ENCODE data around the gene SLC39A9. TPM values are rescaled to one million over a fixed set of nuclear protein-coding genes. Genes with fewer than 3 reads are reported as not detected.

SLC39A9 gene
- total RNA-seq, 4 donors from 2014 or later: 20.6 to 23.2 (median 21.8) TPM

DNA sequence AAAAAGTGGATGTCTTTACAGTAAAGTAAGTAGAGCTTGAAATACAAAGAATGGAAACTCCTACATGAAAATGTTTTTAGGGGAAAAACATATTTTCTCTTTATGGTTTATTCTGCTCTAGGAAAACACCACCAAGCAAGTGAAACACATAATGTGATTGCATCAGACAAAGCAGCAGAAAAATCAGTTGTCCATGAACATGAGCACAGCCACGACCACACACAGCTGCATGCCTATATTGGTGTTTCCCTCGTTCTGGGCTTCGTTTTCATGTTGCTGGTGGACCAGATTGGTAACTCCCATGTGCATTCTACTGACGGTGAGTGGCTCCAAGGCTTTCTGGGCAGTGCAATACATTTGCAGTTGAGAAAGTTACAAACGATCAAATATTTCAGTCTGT lies 43.5 kb downstream of the SLC39A9 start:
- Histone ChIP-seq H3K27ac (no peak overlapping the region), H3K4me1 (no peaks in the 10 kb centered on the region), H3K4me3 (no peak overlapping the region), H3K9me3 (no peaks in the 10 kb centered on the region), H3K27me3 (no peaks in the 10 kb centered on the region), H3K36me3 (peaks cover 0 to 7% of the 10 kb centered on the region in 2 donors)
- intact Hi-C loops (cut with DNase I; ENCODE audit: low total_unique reads) (loop anchor here (2.0 kb wide), 1 partner anchor 73 kb away; no protein-coding TSS in a partner anchor), in situ Hi-C loops (cut with MboI; ENCODE audit: low sequenced_read_pairs in 4 of 4) (no loop called here)
- no peak for ATAC-seq
- no peak for DNase-seq
- TF ChIP-seq POLR2A (IDR thresholded peaks at IDR 0.05): no peak

- Histone ChIP-seq H3K4me3 (no peak overlapping the region), H3K36me3 (peaks cover 0 to 7% of the 10 kb centered on the region in 2 donors), H3K4me1 (no peaks in the 10 kb centered on the region), H3K9me3 (no peaks in the 10 kb centered on the region), H3K27ac (no peak overlapping the region), H3K27me3 (no peaks in the 10 kb centered on the region)
- in situ Hi-C loops (cut with MboI; ENCODE audit: low sequenced_read_pairs in 4 of 4) (no loop called here), intact Hi-C loops (cut with DNase I; ENCODE audit: low total_unique reads) (no loop called here)
- TF ChIP-seq, protein P1, sequence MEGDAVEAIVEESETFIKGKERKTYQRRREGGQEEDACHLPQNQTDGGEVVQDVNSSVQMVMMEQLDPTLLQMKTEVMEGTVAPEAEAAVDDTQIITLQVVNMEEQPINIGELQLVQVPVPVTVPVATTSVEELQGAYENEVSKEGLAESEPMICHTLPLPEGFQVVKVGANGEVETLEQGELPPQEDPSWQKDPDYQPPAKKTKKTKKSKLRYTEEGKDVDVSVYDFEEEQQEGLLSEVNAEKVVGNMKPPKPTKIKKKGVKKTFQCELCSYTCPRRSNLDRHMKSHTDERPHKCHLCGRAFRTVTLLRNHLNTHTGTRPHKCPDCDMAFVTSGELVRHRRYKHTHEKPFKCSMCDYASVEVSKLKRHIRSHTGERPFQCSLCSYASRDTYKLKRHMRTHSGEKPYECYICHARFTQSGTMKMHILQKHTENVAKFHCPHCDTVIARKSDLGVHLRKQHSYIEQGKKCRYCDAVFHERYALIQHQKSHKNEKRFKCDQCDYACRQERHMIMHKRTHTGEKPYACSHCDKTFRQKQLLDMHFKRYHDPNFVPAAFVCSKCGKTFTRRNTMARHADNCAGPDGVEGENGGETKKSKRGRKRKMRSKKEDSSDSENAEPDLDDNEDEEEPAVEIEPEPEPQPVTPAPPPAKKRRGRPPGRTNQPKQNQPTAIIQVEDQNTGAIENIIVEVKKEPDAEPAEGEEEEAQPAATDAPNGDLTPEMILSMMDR (IDR thresholded peaks at IDR 0.05 in 4 of 5, conservative IDR thresholded peaks at IDR 0.05 in 1 of 5): no peak
- no peak for TF ChIP-seq POLR2A (IDR thresholded peaks at IDR 0.05)
- ATAC-seq (no peak), DNase-seq (no peak)
Measured at GRCh38 chr14:69443296-69443805, 44.9 kb downstream of the SLC39A9 start.

GRCh38 chr14:69449216-69449615 lies 50.7 kb downstream of the SLC39A9 start:
- Histone ChIP-seq H3K4me1 (no peaks in the 10 kb centered on the region), H3K27me3 (no peaks in the 10 kb centered on the region), H3K27ac (no peak overlapping the region), H3K9me3 (no peaks in the 10 kb centered on the region), H3K36me3 (peaks cover 0 to 4% of the 10 kb centered on the region in 2 donors), H3K4me3 (no peak overlapping the region)
- in situ Hi-C loops (cut with MboI; ENCODE audit: low sequenced_read_pairs in 4 of 4): no loop called here
- intact Hi-C loops (cut with DNase I; ENCODE audit: low total_unique reads): no loop called here
- no peak for TF ChIP-seq POLR2A (IDR thresholded peaks at IDR 0.05)
- TF ChIP-seq, protein P1 (IDR thresholded peaks at IDR 0.05 in 4 of 5, conservative IDR thresholded peaks at IDR 0.05 in 1 of 5): no peak
- DNase-seq: no peak
- ATAC-seq: no peak

GRCh38 chr14:69451941-69452340 lies 53.4 kb downstream of the SLC39A9 start:
- TF ChIP-seq, protein P1 (IDR thresholded peaks at IDR 0.05 in 4 of 5, conservative IDR thresholded peaks at IDR 0.05 in 1 of 5): no peak
- TF ChIP-seq POLR2A (IDR thresholded peaks at IDR 0.05): no peak
- in situ Hi-C loops (cut with MboI; ENCODE audit: low sequenced_read_pairs in 4 of 4): loop anchor here in 2 of 4 donors (10.0 to 25.0 kb wide), 2 partner anchors 207 to 215 kb away; no protein-coding TSS in a partner anchor
- intact Hi-C loops (cut with DNase I; ENCODE audit: low total_unique reads): no loop called here

DNA sequence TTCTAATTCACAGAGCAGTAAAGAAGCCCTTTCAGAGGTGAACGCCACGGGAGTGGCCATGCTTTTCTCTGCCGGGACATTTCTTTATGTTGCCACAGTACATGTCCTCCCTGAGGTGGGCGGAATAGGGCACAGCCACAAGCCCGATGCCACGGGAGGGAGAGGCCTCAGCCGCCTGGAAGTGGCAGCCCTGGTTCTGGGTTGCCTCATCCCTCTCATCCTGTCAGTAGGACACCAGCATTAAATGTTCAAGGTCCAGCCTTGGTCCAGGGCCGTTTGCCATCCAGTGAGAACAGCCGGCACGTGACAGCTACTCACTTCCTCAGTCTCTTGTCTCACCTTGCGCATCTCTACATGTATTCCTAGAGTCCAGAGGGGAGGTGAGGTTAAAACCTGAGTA lies 59.9 kb downstream of the SLC39A9 start:
- H3K4me3 ChIP-seq: no peak overlapping the region
- DNase-seq: no peak
- TF ChIP-seq POLR2A (IDR thresholded peaks at IDR 0.05): no peak
- TF ChIP-seq, protein P1 (IDR thresholded peaks at IDR 0.05 in 4 of 5, conservative IDR thresholded peaks at IDR 0.05 in 1 of 5): no peak
- in situ Hi-C loops (cut with MboI; ENCODE audit: low sequenced_read_pairs in 4 of 4) (loop anchor here in 2 of 4 donors (10.0 to 25.0 kb wide), 2 partner anchors 214 to 221 kb away; no protein-coding TSS in a partner anchor), intact Hi-C loops (cut with DNase I; ENCODE audit: low total_unique reads) (no loop called here)
- H3K4me1 ChIP-seq: no peaks in the 10 kb centered on the region
- no peak overlapping the region for H3K27ac ChIP-seq
- no peaks in the 10 kb centered on the region for H3K9me3 ChIP-seq
- ATAC-seq: no peak
- peaks cover 0 to 27% of the 10 kb centered on the region in 2 donors for H3K36me3 ChIP-seq
- no peaks in the 10 kb centered on the region for H3K27me3 ChIP-seq

More at GRCh38 chr14:69451941-69452340, 53.4 kb downstream of the SLC39A9 start:
- peaks cover 0 to 20% of the 10 kb centered on the region in 2 donors for H3K36me3 ChIP-seq
- H3K4me3 ChIP-seq: no peak overlapping the region
- ATAC-seq (no peak), DNase-seq (no peak)
- no peaks in the 10 kb centered on the region for H3K27me3 ChIP-seq
- no peaks in the 10 kb centered on the region for H3K4me1 ChIP-seq
- no peak overlapping the region for H3K27ac ChIP-seq
- H3K9me3 ChIP-seq: no peaks in the 10 kb centered on the region

Data from gastrocnemius medialis (tissue), 4 donors.